Measurements from ENCODE around the gene HUS1B.
A peak's percentile ranks its signal among the peaks of the same experiment; 100 is the strongest.
"Not testable (repeated sequence)": the region's sequence is repeated elsewhere in the genome, so short reads cannot be mapped to it uniquely, and the experiment has no call there.

The HUS1B gene

DNA sequence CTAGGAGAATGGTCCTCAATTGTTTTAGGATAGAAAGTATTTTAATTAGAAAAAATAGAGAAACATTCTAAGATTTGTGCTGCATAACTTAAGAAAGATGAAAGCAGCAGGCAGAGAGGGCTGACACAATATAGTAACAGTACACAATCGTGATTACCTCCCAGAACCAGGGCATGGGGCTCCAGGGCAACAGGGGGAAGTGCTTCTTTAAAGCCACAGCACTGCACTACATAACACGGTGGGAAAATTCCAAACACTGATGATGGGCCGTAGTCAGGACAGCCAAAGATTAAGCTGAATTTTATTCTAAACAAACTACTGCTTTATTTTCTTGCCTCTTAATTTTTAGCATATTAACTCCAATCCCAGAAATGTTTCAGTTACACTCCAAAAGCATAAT, 21.6 kb upstream of the HUS1B start:
- no peak for DNase-seq (ENCODE audit: low spot score)

DNA sequence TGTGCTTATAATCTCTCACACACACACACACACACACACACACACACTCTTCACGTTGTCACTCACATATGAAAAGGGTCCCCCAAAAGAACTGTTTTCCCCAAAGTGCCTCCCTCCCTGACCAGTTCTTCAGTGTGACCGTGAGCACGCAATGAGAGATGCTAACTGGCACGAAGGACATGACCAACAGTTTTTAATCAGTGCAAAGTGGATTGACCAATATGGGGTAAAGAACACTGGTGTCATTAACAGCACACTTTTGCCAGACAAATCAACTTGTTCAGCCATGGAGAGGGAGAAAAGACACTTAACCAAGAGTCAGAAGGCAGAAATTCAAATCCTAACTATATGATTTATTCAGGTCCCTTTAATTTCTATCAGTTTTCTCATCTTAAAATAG, 21.0 kb upstream of the HUS1B start:
- no peak for DNase-seq (ENCODE audit: low spot score)

DNA sequence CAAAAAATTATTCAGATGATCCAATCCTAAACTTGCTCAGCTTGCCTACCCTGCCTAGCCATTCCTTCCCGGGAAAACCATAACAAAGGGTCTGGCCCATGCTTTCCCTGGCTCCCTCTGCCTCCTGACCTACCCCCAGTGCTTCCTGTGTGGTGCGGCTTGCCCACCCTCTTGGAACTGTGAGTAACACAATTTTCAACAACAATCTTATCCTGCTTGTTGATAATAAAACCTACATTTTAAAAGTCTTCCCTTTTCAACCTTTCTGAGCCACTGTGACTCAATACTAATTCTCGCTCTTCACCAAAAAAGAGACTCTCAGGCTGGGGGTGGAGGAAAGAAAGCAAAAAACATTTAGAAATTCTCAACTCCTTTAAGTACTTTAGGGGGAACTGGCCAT, 18.1 kb upstream of the HUS1B start:
- DNase-seq (ENCODE audit: low spot score), result no peak

DNA sequence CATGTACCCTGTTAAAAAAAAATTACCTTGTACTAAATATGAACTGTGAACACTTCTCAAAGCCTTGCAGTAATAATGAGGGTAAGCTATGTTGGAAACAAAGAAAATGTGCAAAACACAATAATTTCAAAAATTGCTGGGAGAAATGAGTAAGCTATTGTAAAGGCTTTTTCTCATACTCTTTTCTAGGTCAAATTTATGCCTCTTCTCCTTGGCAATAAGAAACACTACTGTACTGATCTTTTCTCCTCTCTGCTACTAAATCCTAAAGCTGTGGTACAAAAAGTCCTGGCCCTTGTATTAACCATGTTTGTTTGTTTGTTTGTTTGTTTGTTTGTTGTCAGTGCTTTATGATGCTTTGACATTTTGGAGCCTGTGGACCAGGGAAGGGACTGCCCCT, 17.5 kb upstream of the HUS1B start:
- no peak for DNase-seq (ENCODE audit: low spot score)

GRCh38 chr6:667253-667927, 10.5 kb upstream of the HUS1B start:
- no peak for DNase-seq (ENCODE audit: low spot score)

GRCh38 chr6:665403-666267, 8.7 kb upstream of the HUS1B start:
- DNase-seq (ENCODE audit: low spot score), result no peak

GRCh38 chr6:663788-664187, 6.9 kb upstream of the HUS1B start:
- not testable (repeated sequence) for DNase-seq (ENCODE audit: low spot score)

GRCh38 chr6:659716-660581, 3.0 kb upstream of the HUS1B start:
- no peak for DNase-seq (ENCODE audit: low spot score)

- DNase-seq (ENCODE audit: low spot score), result peak; percentile 47
These were observed 1.3 kb upstream of the HUS1B start for GRCh38 chr6:658244-658643.

DNA sequence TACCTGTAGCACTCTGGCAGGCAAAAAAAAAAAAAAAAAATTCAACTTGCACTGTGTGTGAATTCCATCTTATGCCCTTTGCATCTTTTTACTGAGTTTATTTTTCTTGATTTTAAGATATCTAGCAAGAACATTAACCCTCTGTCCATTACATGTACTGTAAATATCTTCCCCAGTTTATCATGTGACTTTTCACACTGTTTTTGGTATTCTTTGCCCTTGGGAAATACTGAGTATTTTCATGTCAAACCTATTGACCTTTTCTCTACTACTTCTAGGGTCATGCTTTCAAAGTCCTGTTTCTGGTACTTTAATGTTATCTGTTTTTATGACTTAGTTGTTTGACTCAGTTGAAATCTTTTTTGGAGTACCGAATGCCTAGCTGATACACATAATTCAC, 843 bp upstream of the HUS1B start:
- DNase-seq (ENCODE audit: low spot score), result no peak

DNA sequence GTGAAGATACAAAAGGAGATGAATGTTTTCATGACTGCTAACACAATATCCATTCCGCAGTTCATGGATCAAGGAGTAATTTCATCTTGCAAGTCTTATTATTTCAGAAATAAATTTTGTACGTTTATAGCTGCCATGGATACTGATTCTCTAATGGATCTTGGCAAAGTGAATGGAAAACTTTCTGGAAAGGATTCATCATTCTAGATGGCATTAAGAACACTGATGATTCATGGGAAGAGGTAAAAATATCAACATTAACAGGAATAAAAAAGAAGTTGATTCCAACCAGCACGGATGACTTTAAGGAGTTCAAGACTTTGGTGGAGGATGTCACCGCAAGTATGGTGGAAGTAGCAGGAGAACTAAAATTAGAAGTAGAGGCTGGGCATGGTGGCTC, 2.8 kb downstream of the HUS1B start:
- no peak for DNase-seq (ENCODE audit: low spot score)

GRCh38 chr6:652865-653264, 4.0 kb downstream of the HUS1B start:
- DNase-seq (ENCODE audit: low spot score), result no peak

DNA sequence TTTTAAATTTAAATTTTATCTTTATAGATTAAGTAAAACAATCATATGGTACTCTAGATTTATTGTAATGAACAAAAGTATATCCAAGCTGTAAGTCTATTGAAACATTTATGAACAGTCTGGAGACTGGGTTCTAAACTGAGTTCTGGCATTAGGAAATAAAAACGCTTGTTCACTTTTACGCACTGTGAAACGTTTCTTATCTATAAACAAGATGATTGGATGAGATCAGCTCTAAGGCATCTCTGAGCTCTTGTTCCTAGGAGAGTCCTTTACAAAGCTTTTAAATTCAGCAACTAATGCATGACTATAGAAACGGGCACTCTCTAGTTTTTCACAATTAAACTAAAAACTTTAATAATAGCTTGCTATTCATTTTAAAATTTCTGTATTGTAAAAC, 6.8 kb downstream of the HUS1B start:
- DNase-seq (ENCODE audit: low spot score), result no peak

DNA sequence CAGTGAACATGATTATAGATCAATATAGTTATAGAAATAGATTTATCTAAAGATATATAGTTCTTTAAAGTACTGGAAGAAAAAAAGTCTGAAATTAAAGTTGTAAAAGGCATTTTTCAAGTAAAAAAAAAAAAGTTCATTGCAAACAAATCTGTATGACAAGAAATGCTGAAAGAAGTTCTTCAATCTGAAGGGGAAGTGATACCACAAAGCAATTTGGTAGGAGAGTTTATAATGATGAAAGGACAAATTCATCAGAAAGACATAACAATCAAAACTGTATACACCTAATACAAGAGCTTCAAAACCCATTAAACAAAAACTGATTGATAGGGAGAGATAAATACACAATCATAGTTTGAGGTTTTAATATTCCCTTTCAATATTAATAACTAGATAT, 14.1 kb downstream of the HUS1B start:
- no peak for DNase-seq (ENCODE audit: low spot score)

- no peak for DNase-seq (ENCODE audit: low spot score)
These were observed 15.5 kb downstream of the HUS1B start for GRCh38 chr6:641225-641985.

DNA sequence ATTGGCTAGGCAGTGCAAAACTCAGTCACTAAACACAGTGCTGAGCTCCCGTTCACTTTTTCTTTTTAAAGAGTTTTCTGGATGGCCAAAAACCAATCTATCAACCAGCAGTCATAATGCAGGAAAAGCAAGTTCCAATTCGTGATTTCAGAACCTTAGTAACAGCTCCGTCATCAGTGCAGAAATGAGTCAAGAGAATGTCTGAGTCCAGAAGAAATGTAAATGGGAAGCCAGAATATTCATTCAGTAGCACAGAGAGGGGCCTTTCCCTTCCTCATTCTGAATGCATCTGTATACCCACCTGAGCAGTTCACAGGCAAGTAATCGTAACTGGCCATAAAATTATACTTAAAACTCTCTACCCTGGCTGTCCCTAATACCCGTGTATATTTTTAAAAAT, 20.4 kb downstream of the HUS1B start:
- no peak for DNase-seq (ENCODE audit: low spot score)

DNA sequence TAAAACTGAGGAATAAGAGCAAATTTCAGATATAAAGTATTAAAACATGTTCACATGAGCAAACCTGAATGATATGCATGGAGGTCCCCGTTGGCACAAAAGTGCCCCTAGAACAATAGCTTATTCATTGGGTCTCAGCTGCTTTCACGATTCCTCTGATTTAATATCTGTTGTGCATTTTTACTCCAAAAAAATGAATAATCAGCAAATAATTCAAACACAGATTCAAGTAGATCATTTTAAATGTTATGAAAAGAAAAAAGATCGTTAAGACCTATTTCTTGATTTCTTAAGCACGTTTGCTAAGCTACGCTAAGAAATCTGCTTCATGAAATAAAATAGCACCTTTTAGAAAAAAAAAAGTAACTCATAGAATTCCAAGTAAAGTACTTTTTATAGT, 21.7 kb downstream of the HUS1B start:
- no peak for DNase-seq (ENCODE audit: low spot score)

- no peak for DNase-seq (ENCODE audit: low spot score)
These were observed 23.3 kb downstream of the HUS1B start for GRCh38 chr6:633611-634010.

GRCh38 chr6:628766-629165, 28.1 kb downstream of the HUS1B start:
- no peak for DNase-seq (ENCODE audit: low spot score)

DNA sequence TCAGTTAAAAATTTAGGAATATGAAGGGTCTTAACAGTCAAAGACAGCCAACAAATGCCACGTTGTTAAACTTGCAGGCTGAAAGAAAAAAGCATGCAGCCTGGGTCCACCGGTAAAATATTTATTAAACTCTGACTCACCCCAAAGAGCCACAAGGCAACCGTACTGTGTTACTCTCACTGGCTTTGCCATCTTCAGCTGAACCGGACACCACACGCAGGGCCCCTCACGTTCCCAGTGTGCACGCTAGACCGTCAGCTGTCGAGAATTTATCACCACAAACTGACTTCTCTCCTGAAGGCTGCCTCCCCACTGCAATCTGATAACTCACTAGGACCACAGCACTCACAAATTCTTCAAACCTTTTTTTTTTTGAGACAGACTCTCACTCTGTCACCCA, 30.7 kb downstream of the HUS1B start:
- DNase-seq (ENCODE audit: low spot score), result no peak

DNA sequence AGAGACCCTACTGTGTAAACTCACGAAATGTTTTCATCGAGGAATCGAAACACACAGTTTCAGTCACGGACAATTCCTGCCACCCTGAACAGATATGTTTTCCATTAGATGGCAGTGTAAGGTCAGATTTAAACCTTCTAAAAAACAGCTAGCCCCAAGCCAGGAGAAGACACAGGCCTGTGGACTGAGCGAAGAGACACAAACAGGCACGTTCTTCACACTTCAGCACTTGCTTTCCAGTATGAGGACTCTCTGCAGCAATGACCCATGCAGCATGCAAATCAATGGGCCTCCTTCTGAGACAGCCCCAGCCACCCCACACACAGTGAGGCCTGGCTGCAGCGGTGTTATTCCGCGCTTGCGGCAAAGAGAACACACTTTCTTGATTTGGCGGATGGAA, 31.9 kb downstream of the HUS1B start:
- peak; percentile 40 for DNase-seq (ENCODE audit: low spot score)

- DNase-seq (ENCODE audit: low spot score), result no peak
These were observed 34.4 kb downstream of the HUS1B start for GRCh38 chr6:622462-622861.

Measured in AG08395 (cell line).